Common myeloid progenitor, CD34-positive (primary cell): ENCODE data around the gene PTGER2.
A peak's percentile ranks its signal among the peaks of the same experiment; 100 is the strongest.

ENCODE experiments used
- CTCF ChIA-PET: fragments of 350-600 bp; sonication (Branson Sonifier 250); formaldehyde crosslinking; loops from one replicate; lab custom pipeline; 2021; ENCODE audit warnings: antibody characterized with exemption; lab: Charles Lee
- POLR2A ChIA-PET: fragments of 350-600 bp; sonication (Branson Sonifier 250); formaldehyde crosslinking; loops from one replicate; lab custom pipeline; 2021; ENCODE audit warnings: antibody characterized with exemption; lab: Charles Lee
- DNase-seq, 3 donors: peaks; one replicate each; pipeline versions ENCODE4 v3.0.0 to v3.0.0-alpha.2; 2013
- H3K27ac ChIP-seq, 2 experiments: 1 replicate in 1 of 2; 2 replicates in 1 of 2; pipeline ENCODE4 v1.7.0; 2013; ENCODE audit warnings: inconsistent platforms in 2 of 2, low read length in 2 of 2, mild to moderate bottlenecking in 2 of 2, low read depth in 1 of 2, moderate library complexity in 1 of 2; ENCODE audit not compliant: severe bottlenecking in 2 of 2, insufficient read depth in 1 of 2, poor library complexity in 1 of 2
- H3K27me3 ChIP-seq, 5 experiments: replicated peaks in 2 of 5; 1 replicate in 3 of 5; 2 replicates in 2 of 5; pipeline versions ENCODE4 v1.6.1 to v1.7.0; 2013; ENCODE audit warnings: low read length in 4 of 5, mild to moderate bottlenecking in 2 of 5, moderate library complexity in 2 of 5, inconsistent platforms in 1 of 5; ENCODE audit not compliant: insufficient read depth in 5 of 5, control insufficient read depth in 4 of 5
- H3K36me3 ChIP-seq, 4 experiments: 1 replicate in 2 of 4; 2 replicates in 2 of 4; pipeline versions ENCODE4 v1.6.1 to v1.7.0; 2013; ENCODE audit warnings: low read length in 3 of 4, control low read depth in 1 of 4, mild to moderate bottlenecking in 1 of 4; ENCODE audit not compliant: control insufficient read depth in 4 of 4, insufficient read depth in 4 of 4
- H3K4me1 ChIP-seq, 4 experiments: 1 replicate in 3 of 4; 2 replicates in 1 of 4; pipeline versions ENCODE4 v1.6.1 to v1.7.1; 2013; ENCODE audit warnings: low read length in 3 of 4, mild to moderate bottlenecking in 3 of 4, control low read depth in 1 of 4, inconsistent platforms in 1 of 4, moderate library complexity in 1 of 4; ENCODE audit not compliant: control insufficient read depth in 4 of 4, insufficient read depth in 4 of 4; ENCODE audit errors: control extremely low read depth in 1 of 4
- H3K4me3 ChIP-seq, 7 experiments: 1 replicate in 4 of 7; 2 replicates in 3 of 7; pipeline versions ENCODE4 v1.5.1 to v1.7.0; 2013; ENCODE audit warnings: mild to moderate bottlenecking in 7 of 7, low read length in 6 of 7, moderate library complexity in 6 of 7, inconsistent platforms in 2 of 7, low read depth in 2 of 7, control low read depth in 1 of 7; ENCODE audit not compliant: insufficient read depth in 4 of 7, control insufficient read depth in 1 of 7; ENCODE audit errors: extremely low read depth in 1 of 7
- H3K9me3 ChIP-seq, 5 experiments: 1 replicate in 4 of 5; 2 replicates in 1 of 5; pipeline versions ENCODE4 v1.6.1 to v1.7.1; 2013; ENCODE audit warnings: low read length in 4 of 5, mild to moderate bottlenecking in 2 of 5, inconsistent platforms in 1 of 5, low read depth in 1 of 5, moderate library complexity in 1 of 5; ENCODE audit not compliant: control insufficient read depth in 4 of 5, insufficient read depth in 2 of 5; ENCODE audit errors: control extremely low read depth in 1 of 5
- WGBS: methylation state at CpG from one replicate; pipeline ENCODE4 v1.1.5; 2013; ENCODE audit not compliant: insufficient coverage; 5-methylcytosine and 5-hydroxymethylcytosine counted together

The PTGER2 gene

GRCh38 chr14:52314595-52315354, 663 bp downstream of the PTGER2 start:
- Histone ChIP-seq H3K27ac (peak overlapping the region; percentile 75 to 88), H3K36me3 (peaks cover 0 to 3% (median 0%) of the 10 kb centered on the region in 4 experiments), H3K27me3 (no peaks in the 10 kb centered on the region), H3K4me1 (peaks cover 50 to 93% (median 83%) of the 10 kb centered on the region in 4 experiments), H3K4me3 (peak overlapping the region; percentile 54 to 96 (median 90)), H3K9me3 (no peaks in the 10 kb centered on the region)
- WGBS, result under 1% methylated on average over 59 of the region's 63 CpGs
- POLR2A ChIA-PET, result no interaction called here
- CTCF ChIA-PET, result interaction anchor here (1.5 to 5.8 kb wide), 3 partner anchors 10 to 17 kb away, joined by 3 to 34 read pairs (median 5); no protein-coding TSS in a partner anchor
- peak in 2 of 3 donors; percentile 62 to 74 for DNase-seq

- Histone ChIP-seq H3K27ac (peak overlapping the region; percentile 75 to 88), H3K4me1 (peaks cover 44 to 87% (median 77%) of the 10 kb centered on the region in 4 experiments), H3K4me3 (peak overlapping the region; percentile 54 to 96 (median 90)), H3K9me3 (no peaks in the 10 kb centered on the region), H3K36me3 (peaks cover 0 to 5% (median 2%) of the 10 kb centered on the region in 4 experiments), H3K27me3 (no peaks in the 10 kb centered on the region)
- DNase-seq, result peak in 2 of 3 donors; percentile 66 to 73
- ChIA-PET CTCF (interaction anchor here (1.9 to 5.8 kb wide), 3 partner anchors 11 to 16 kb away, joined by 5 to 34 read pairs (median 10); no protein-coding TSS in a partner anchor), POLR2A (interaction anchor here (0.8 kb wide), 1 partner anchor 87 kb away, joined by 3 read pairs; no protein-coding TSS in a partner anchor)
- WGBS, result 0% methylated on average over 8 of the region's 11 CpGs
Observed at GRCh38 chr14:52315355-52315718, 1.2 kb downstream of the PTGER2 start.

- Histone ChIP-seq H3K9me3 (peaks cover 3 to 16% (median 8%) of the 10 kb centered on the region in 5 experiments), H3K27ac (peak overlapping the region in 1 of 2 experiments; percentile 69), H3K27me3 (no peaks in the 10 kb centered on the region), H3K36me3 (peaks cover 5 to 19% (median 9%) of the 10 kb centered on the region in 4 experiments), H3K4me1 (peaks cover 27 to 60% (median 52%) of the 10 kb centered on the region in 4 experiments), H3K4me3 (peak overlapping the region in 3 of 7 experiments; percentile 94 to 96 (median 95))
- DNase-seq, result peak in 2 of 3 donors; percentile 50 to 53
- POLR2A ChIA-PET, result no interaction called here
- WGBS, result no CpG with 5 or more reads among the region's 2 CpGs
- CTCF ChIA-PET, result interaction anchor here (1.4 to 5.8 kb wide), 4 partner anchors 8 to 234 kb away, joined by 3 to 34 read pairs (median 8); partner anchors contain the start of genes GPR137C and TXNDC16
Observed at GRCh38 chr14:52318062-52318461, 4.0 kb downstream of the PTGER2 start.

GRCh38 chr14:52318826-52319645, 4.9 kb downstream of the PTGER2 start:
- CTCF ChIA-PET, result interaction anchor here (5.8 kb wide), 1 partner anchor 19 kb away, joined by 34 read pairs; no protein-coding TSS in a partner anchor
- peak overlapping the region in 2 of 7 experiments; percentile 94 to 95 for H3K4me3 ChIP-seq
- peak in 2 of 3 donors; percentile 20 to 48 for DNase-seq
- WGBS, result 40% methylated on average over 1 of the region's 5 CpGs
- POLR2A ChIA-PET, result interaction anchor here (0.6 kb wide), 1 partner anchor 30 kb away, joined by 3 read pairs; no protein-coding TSS in a partner anchor
- H3K27me3 ChIP-seq, result no peaks in the 10 kb centered on the region
- peaks cover 22 to 51% (median 44%) of the 10 kb centered on the region in 4 experiments for H3K4me1 ChIP-seq
- peaks cover 3 to 18% (median 11%) of the 10 kb centered on the region in 5 experiments for H3K9me3 ChIP-seq
- no peak overlapping the region for H3K27ac ChIP-seq
- H3K36me3 ChIP-seq, result peaks cover 5 to 23% (median 10%) of the 10 kb centered on the region in 4 experiments

GRCh38 chr14:52319919-52320318, 5.8 kb downstream of the PTGER2 start:
- WGBS, result no CpG with 5 or more reads among the region's 3 CpGs
- no peaks in the 10 kb centered on the region for H3K27me3 ChIP-seq
- ChIA-PET POLR2A (no interaction called here), CTCF (interaction anchor here (0.6 to 1.2 kb wide), 2 partner anchors 9 to 20 kb away, joined by 5 read pairs; no protein-coding TSS in a partner anchor)
- H3K27ac ChIP-seq, result no peak overlapping the region
- H3K36me3 ChIP-seq, result peaks cover 5 to 25% (median 10%) of the 10 kb centered on the region in 4 experiments
- H3K4me3 ChIP-seq, result no peak overlapping the region
- H3K9me3 ChIP-seq, result peaks cover 3 to 18% (median 11%) of the 10 kb centered on the region in 5 experiments
- H3K4me1 ChIP-seq, result peaks cover 22 to 47% (median 40%) of the 10 kb centered on the region in 4 experiments
- no peak for DNase-seq

GRCh38 chr14:52325126-52325525, 11.0 kb downstream of the PTGER2 start:
- no CpG with 5 or more reads among the region's 3 CpGs for WGBS
- Histone ChIP-seq H3K4me1 (peaks cover 7 to 24% (median 10%) of the 10 kb centered on the region in 4 experiments), H3K27me3 (no peaks in the 10 kb centered on the region), H3K27ac (no peak overlapping the region), H3K4me3 (no peak overlapping the region), H3K36me3 (peaks cover 5 to 46% (median 18%) of the 10 kb centered on the region in 4 experiments), H3K9me3 (peaks cover 3 to 18% (median 11%) of the 10 kb centered on the region in 5 experiments)
- POLR2A ChIA-PET, result no interaction called here
- peak in 2 of 3 donors; percentile 79 to 82 for DNase-seq
- CTCF ChIA-PET, result interaction anchor here (2.6 kb wide), 1 partner anchor 8 kb away, joined by 10 read pairs; no protein-coding TSS in a partner anchor
